NOMO-1 treated with DMSO at 0.1 percent for 48 hours (cell line): ENCODE measurements around the gene EZR.

ENCODE experiments used
- DNase-seq: peaks from one replicate; lab custom pipeline; 2025; ENCODE audit not compliant: unreplicated experiment; lab: John Stamatoyannopoulos, UW

Gene EZR

GRCh38 chr6:158764183-158764849 is 54.9 kb downstream of the EZR start:
- DNase-seq: no peak

GRCh38 chr6:158763434-158764182 is 55.6 kb downstream of the EZR start:
- no peak for DNase-seq

- no peak for DNase-seq
These were observed 56.3 kb downstream of the EZR start for GRCh38 chr6:158762787-158763433.

- no peak for DNase-seq
These were observed 57.4 kb downstream of the EZR start for GRCh38 chr6:158761746-158762145.

- DNase-seq: no peak
These were observed 58.4 kb downstream of the EZR start for GRCh38 chr6:158760618-158761250.

GRCh38 chr6:158759966-158760617 is 59.1 kb downstream of the EZR start:
- DNase-seq: no peak

GRCh38 chr6:158758941-158759479 is 60.2 kb downstream of the EZR start:
- DNase-seq: no peak

GRCh38 chr6:158758451-158758860 is 60.7 kb downstream of the EZR start:
- DNase-seq: no peak

GRCh38 chr6:158757753-158758090 is 61.4 kb downstream of the EZR start:
- no peak for DNase-seq

- no peak for DNase-seq
These were observed 62.0 kb downstream of the EZR start for GRCh38 chr6:158756977-158757752.

- no peak for DNase-seq
These were observed 63.0 kb downstream of the EZR start for GRCh38 chr6:158756126-158756525.

GRCh38 chr6:158755636-158756035 is 63.5 kb downstream of the EZR start:
- no peak for DNase-seq

- DNase-seq: no peak
These were observed 64.4 kb downstream of the EZR start for GRCh38 chr6:158754738-158755137.

GRCh38 chr6:158753811-158754210 is 65.4 kb downstream of the EZR start:
- DNase-seq: no peak

GRCh38 chr6:158752613-158753012 is 66.6 kb downstream of the EZR start:
- DNase-seq: no peak

- DNase-seq: no peak
These were observed 67.2 kb downstream of the EZR start for GRCh38 chr6:158751921-158752320.

GRCh38 chr6:158751224-158751623 is 67.9 kb downstream of the EZR start:
- no peak for DNase-seq

GRCh38 chr6:158744986-158745430 is 74.2 kb downstream of the EZR start:
- DNase-seq: no peak

- DNase-seq: no peak
These were observed 76.0 kb downstream of the EZR start for GRCh38 chr6:158743033-158743651.

- no peak for DNase-seq
These were observed 79.5 kb downstream of the EZR start for GRCh38 chr6:158739673-158740072.
